Activated T-helper 17 cell treated with anti-CD3 and anti-CD28 coated beads, Interleukin-2, amount 50 U/mL, for 72 hours (primary cell): Measurements from ENCODE around the gene SNTA1. TPM values are rescaled to one million over a fixed set of nuclear protein-coding genes. Genes with fewer than 3 reads are reported as not detected.
A peak's percentile ranks its signal among the peaks of the same experiment; 100 is the strongest.
"Not testable (repeated sequence)": the region's sequence is repeated elsewhere in the genome, so short reads cannot be mapped to it uniquely, and the experiment has no call there.

ENCODE experiments used
- ATAC-seq: fragments of 150-1000 bp; cut with Tn5 transposase; replicated peaks from 2 replicates; pipeline ENCODE4 v1.10.0; 2021; ENCODE audit warnings: mild to moderate bottlenecking, moderate library complexity
- H3K27ac Mint-ChIP-seq: one replicate; pipeline ENCODE4 v1.8.0; 2022; ENCODE audit warnings: mixed read lengths
- H3K27me3 Mint-ChIP-seq: one replicate; pipeline ENCODE4 v1.8.0; 2022; ENCODE audit warnings: mixed read lengths
- H3K36me3 Mint-ChIP-seq: one replicate; pipeline ENCODE4 v1.8.0; 2022; ENCODE audit warnings: low read depth, mild to moderate bottlenecking, mixed read lengths
- H3K4me1 Mint-ChIP-seq: one replicate; pipeline ENCODE4 v1.8.0; 2022; ENCODE audit warnings: mixed read lengths
- H3K4me3 Mint-ChIP-seq: one replicate; pipeline ENCODE4 v1.8.0; 2022; ENCODE audit warnings: mild to moderate bottlenecking, mixed read lengths
- H3K9me3 Mint-ChIP-seq: one replicate; pipeline ENCODE4 v1.8.0; 2022; ENCODE audit warnings: mixed read lengths
- total RNA-seq, 2 donors: library from RNA; stranded (reverse); gene quantifications; one replicate each; pipeline ENCODE4 v1.2.3, GENCODE V29; 2022

SNTA1 gene
- total RNA-seq, 2 donors from 2014 or later, result 5.5 to 6.5 TPM

DNA sequence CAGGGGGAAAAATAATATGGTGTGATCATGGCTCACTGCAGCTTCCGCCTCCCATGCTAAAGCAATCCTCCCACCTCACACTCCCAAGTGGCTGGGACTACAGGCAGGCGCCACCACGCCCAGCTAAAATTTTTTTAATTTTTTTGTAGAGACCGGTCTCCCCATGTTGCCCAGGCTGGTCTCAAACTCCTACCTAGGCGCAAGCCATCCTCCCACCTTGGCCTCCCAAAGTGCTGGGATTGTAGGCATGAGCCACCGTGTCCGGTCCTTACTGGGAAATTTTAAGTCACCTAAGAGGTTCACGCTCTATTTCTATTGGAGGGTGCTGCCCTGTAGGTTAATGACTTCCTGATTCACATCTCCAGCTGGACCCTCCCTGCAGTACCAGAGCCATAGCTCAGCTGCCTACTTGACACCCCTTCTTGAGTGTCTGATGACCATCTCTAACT lies 41.6 kb downstream of the SNTA1 start:
- H3K4me3 Mint-ChIP-seq, result peak overlapping the region; percentile 85
- H3K27me3 Mint-ChIP-seq, result no peaks in the 10 kb centered on the region
- H3K9me3 Mint-ChIP-seq, result no peaks in the 10 kb centered on the region
- peaks cover 5% of the 10 kb centered on the region for H3K36me3 Mint-ChIP-seq
- peak overlapping the region; percentile 88 for H3K27ac Mint-ChIP-seq
- peak; percentile 51 for ATAC-seq
- peaks cover 12% of the 10 kb centered on the region for H3K4me1 Mint-ChIP-seq

- ATAC-seq, result peak; percentile 98
- peak within 1 kb of the TSS; percentile 88 for H3K27ac Mint-ChIP-seq
- H3K36me3 Mint-ChIP-seq, result peaks cover 11% of the 10 kb centered on the region
- H3K27me3 Mint-ChIP-seq, result no peaks in the 10 kb centered on the region
- H3K9me3 Mint-ChIP-seq, result no peaks in the 10 kb centered on the region
- H3K4me1 Mint-ChIP-seq, result peaks cover 12% of the 10 kb centered on the region
- H3K4me3 Mint-ChIP-seq, result peak within 1 kb of the TSS; percentile 85
Observed at GRCh38 chr20:33401184-33401920, 42.2 kb downstream of the SNTA1 start, which contains the start of gene CDK5RAP1. Gene CDK5RAP1 (minus strand): TSS chr20:33401519. CDS start chr20:33397064, 4,455 bp downstream.

DNA sequence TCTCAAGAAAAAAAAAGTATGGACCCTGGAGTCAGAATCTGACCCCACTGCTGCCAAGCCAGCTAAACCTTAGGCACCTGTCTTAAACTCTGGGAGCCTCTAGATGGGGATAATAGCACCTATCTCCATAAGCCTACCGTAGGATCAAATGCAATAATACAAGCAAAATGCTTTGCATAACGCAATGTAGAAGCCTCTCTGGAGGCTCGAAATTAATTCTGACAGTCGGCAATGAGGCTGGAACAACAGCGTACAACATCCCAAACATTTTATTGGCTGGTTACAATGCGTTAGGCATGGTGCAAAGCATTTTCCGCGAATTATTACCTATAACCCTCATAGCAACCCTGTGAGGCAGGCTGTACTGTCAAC lies 42.8 kb downstream of the SNTA1 start:
- Mint-ChIP-seq H3K9me3 (no peaks in the 10 kb centered on the region), H3K27me3 (no peaks in the 10 kb centered on the region), H3K4me3 (peak overlapping the region; percentile 85), H3K27ac (peak overlapping the region; percentile 88), H3K4me1 (peaks cover 12% of the 10 kb centered on the region), H3K36me3 (peaks cover 17% of the 10 kb centered on the region)
- peak; percentile 20 for ATAC-seq

DNA sequence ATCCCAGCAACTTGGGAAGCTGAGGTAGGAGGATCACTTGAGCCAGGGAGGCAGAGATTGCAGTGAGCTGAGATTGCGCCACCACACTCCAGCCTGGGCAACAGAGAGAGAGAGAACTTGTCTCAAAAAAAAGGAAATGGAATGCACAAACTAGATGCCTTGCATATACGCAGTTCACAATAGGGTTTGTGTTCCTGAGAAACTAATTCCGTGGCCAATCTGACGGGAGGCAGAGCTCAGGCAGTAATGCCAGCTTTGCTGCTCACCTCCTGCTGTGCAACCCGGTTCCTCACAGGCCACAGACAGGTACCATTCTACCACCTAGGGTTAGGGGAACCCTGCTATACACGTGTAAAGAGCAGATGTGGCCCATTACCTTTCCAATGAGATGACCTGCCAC lies 43.6 kb downstream of the SNTA1 start:
- peak overlapping the region; percentile 88 for H3K27ac Mint-ChIP-seq
- H3K36me3 Mint-ChIP-seq, result peaks cover 25% of the 10 kb centered on the region
- no peaks in the 10 kb centered on the region for H3K9me3 Mint-ChIP-seq
- H3K4me1 Mint-ChIP-seq, result peaks cover 12% of the 10 kb centered on the region
- H3K27me3 Mint-ChIP-seq, result no peaks in the 10 kb centered on the region
- H3K4me3 Mint-ChIP-seq, result peak overlapping the region; percentile 85
- no peak for ATAC-seq

DNA sequence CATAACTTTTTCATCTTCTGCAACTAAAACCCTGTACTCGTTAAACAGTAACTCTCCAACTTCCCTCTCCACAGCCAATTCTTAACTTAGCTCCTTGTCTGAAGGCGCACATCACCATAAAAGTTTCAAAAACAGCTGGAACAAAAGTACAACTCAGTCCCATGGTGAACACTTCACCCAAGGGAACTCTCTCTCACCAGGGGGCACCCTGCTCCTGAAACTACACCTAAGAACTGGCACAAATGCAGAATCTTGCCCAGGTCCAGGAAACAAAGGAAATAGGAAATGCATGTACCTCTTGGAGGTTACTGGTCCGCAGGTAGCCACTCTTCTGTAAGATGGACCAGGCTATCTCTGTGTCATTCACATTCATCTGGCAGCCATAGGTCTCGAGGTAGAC lies 48.8 kb downstream of the SNTA1 start:
- peaks cover 6% of the 10 kb centered on the region for H3K4me1 Mint-ChIP-seq
- H3K27me3 Mint-ChIP-seq, result no peaks in the 10 kb centered on the region
- H3K9me3 Mint-ChIP-seq, result no peaks in the 10 kb centered on the region
- no peak overlapping the region for H3K4me3 Mint-ChIP-seq
- no peak overlapping the region for H3K27ac Mint-ChIP-seq
- ATAC-seq, result no peak
- H3K36me3 Mint-ChIP-seq, result peaks cover 78% of the 10 kb centered on the region

DNA sequence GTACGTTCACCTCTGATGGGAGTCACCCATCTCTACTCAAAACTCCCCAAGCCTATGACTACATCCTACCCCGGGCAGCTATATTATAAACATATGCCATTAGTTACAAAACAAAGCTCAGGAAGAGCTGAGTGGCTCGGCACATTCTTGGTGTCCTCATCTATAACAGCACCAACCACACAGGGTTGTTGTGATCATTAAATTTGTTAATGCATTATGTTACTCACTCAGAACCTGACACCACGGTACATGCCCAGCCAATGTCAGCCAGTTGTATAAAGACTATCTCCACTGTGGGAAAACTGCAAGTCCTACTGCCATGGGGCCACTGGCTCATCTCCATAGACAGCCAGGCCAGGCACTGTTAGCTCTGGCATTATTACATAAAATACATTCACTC lies 50.0 kb downstream of the SNTA1 start:
- H3K36me3 Mint-ChIP-seq, result peaks cover 85% of the 10 kb centered on the region

DNA sequence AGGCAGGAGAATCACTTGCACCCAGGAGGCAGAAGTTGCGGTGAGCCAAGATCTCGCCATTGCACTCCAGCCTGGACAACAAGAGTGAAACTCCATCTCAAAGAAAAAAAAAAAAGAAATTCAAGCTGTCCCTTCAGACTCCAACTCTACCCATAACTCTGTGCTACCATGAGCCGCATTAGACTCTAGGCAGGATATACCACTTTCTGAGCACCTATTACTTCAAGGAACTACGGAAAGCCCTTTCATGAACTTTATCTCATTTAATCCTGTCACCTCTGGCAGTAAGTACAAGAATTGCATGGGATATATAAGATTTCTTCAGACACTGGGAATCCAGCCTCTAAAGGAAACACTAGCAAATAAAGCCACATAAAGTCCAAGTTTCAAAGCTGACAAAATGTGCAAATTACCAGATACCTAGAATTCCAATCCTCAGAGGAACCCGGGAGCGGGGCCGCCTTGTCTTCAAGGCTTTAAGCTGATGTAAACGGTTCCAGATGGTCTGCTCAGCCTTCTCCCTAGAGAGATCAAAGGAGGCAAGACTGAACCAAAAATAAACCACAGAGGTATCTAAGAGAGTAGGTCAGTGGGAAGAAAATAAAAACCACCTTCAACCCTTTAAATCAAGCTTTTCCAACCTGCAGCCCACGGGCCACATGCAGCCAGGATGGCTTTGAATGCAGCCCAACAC lies 51.7 kb downstream of the SNTA1 start:
- H3K4me1 Mint-ChIP-seq, result no peaks in the 10 kb centered on the region

More for the DNA sequence above, 50.0 kb downstream of the SNTA1 start:
- H3K27me3 Mint-ChIP-seq, result no peaks in the 10 kb centered on the region
- no peaks in the 10 kb centered on the region for H3K4me1 Mint-ChIP-seq
- no peak overlapping the region for H3K4me3 Mint-ChIP-seq
- no peak overlapping the region for H3K27ac Mint-ChIP-seq
- ATAC-seq, result no peak
- no peaks in the 10 kb centered on the region for H3K9me3 Mint-ChIP-seq

GRCh38 chr20:33389326-33389725 lies 54.2 kb downstream of the SNTA1 start:
- not testable (repeated sequence) for ATAC-seq, H3K27ac Mint-ChIP-seq, H3K4me1 Mint-ChIP-seq, H3K27me3 Mint-ChIP-seq, H3K9me3 Mint-ChIP-seq, H3K4me3 Mint-ChIP-seq
- peaks cover 96% of the 10 kb centered on the region for H3K36me3 Mint-ChIP-seq

More for the DNA sequence above, 51.7 kb downstream of the SNTA1 start:
- Mint-ChIP-seq H3K36me3 (peaks cover 96% of the 10 kb centered on the region), H3K4me3 (no peak overlapping the region), H3K27me3 (no peaks in the 10 kb centered on the region), H3K27ac (peak overlapping the region; percentile 65), H3K9me3 (no peaks in the 10 kb centered on the region)
- ATAC-seq, result no peak

GRCh38 chr20:33388268-33388667 lies 55.3 kb downstream of the SNTA1 start:
- Mint-ChIP-seq H3K27ac (no peak overlapping the region), H3K27me3 (no peaks in the 10 kb centered on the region), H3K4me3 (no peak overlapping the region), H3K9me3 (no peaks in the 10 kb centered on the region), H3K4me1 (no peaks in the 10 kb centered on the region), H3K36me3 (peaks cover 95% of the 10 kb centered on the region)
- no peak for ATAC-seq

GRCh38 chr20:33387177-33387576 lies 56.4 kb downstream of the SNTA1 start:
- Mint-ChIP-seq H3K36me3 (peaks cover 89% of the 10 kb centered on the region), H3K27ac (peak overlapping the region; percentile 30), H3K27me3 (no peaks in the 10 kb centered on the region), H3K4me3 (no peak overlapping the region), H3K4me1 (no peaks in the 10 kb centered on the region), H3K9me3 (no peaks in the 10 kb centered on the region)
- no peak for ATAC-seq

GRCh38 chr20:33386673-33387072 lies 56.9 kb downstream of the SNTA1 start:
- H3K4me3 Mint-ChIP-seq, result no peak overlapping the region
- ATAC-seq, result no peak
- H3K4me1 Mint-ChIP-seq, result no peaks in the 10 kb centered on the region
- H3K27me3 Mint-ChIP-seq, result no peaks in the 10 kb centered on the region
- no peaks in the 10 kb centered on the region for H3K9me3 Mint-ChIP-seq
- H3K27ac Mint-ChIP-seq, result peak overlapping the region; percentile 30
- peaks cover 89% of the 10 kb centered on the region for H3K36me3 Mint-ChIP-seq

GRCh38 chr20:33377366-33377765 lies 66.2 kb downstream of the SNTA1 start:
- H3K9me3 Mint-ChIP-seq, result no peaks in the 10 kb centered on the region
- no peaks in the 10 kb centered on the region for H3K27me3 Mint-ChIP-seq
- peaks cover 27% of the 10 kb centered on the region for H3K4me1 Mint-ChIP-seq
- peak; percentile 62 for ATAC-seq
- H3K4me3 Mint-ChIP-seq, result no peak overlapping the region
- H3K36me3 Mint-ChIP-seq, result peaks cover 78% of the 10 kb centered on the region
- H3K27ac Mint-ChIP-seq, result no peak overlapping the region

- no peak overlapping the region for H3K27ac Mint-ChIP-seq
- peaks cover 78% of the 10 kb centered on the region for H3K36me3 Mint-ChIP-seq
- H3K4me1 Mint-ChIP-seq, result peaks cover 40% of the 10 kb centered on the region
- no peak overlapping the region for H3K4me3 Mint-ChIP-seq
- no peak for ATAC-seq
- no peaks in the 10 kb centered on the region for H3K9me3 Mint-ChIP-seq
- H3K27me3 Mint-ChIP-seq, result no peaks in the 10 kb centered on the region
Observed at GRCh38 chr20:33373735-33374605, 69.6 kb downstream of the SNTA1 start.

DNA sequence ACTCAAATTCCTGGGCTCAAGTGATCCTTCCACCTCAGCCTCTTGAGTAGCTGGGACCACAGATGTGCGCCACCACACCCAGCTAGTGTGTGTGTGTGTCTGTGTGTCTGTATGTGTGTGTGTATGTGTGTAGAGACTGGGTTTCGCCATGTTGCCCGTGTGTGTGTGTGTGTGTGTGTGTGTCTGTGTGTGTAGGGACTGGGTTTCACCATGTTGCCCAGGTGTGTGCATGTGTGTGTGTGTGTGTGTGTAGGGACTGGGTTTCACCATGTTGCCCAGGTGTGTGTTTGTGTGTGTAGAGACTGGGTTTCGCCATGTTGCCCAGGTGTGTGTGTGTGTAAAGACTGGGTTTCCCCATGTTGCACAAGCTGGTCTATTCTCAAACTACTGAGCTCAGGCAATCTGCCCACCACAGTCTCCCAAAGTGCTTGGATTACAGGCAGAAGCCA lies 70.5 kb downstream of the SNTA1 start:
- H3K4me3 Mint-ChIP-seq, result peak overlapping the region; percentile 61
- no peaks in the 10 kb centered on the region for H3K9me3 Mint-ChIP-seq
- H3K4me1 Mint-ChIP-seq, result peaks cover 31% of the 10 kb centered on the region
- no peak for ATAC-seq
- peaks cover 75% of the 10 kb centered on the region for H3K36me3 Mint-ChIP-seq
- H3K27me3 Mint-ChIP-seq, result no peaks in the 10 kb centered on the region
- H3K27ac Mint-ChIP-seq, result peak overlapping the region; percentile 52
